Stimulated activated naive CD8-positive, alpha-beta T cell treated with anti-CD3 and anti-CD28 coated beads, Interleukin-15, Interleukin-2, amounts not matched to agents 100 U/mL and 50 U/mL, for 24 hours (primary cell): ENCODE results near the gene SLC19A1.

Experiments used
- ATAC-seq: fragments of 150-1000 bp; cut with Tn5 transposase; one replicate; pipeline ENCODE4 v1.10.0; 2021
- DNase-seq: peaks from one replicate; pipeline ENCODE4 v3.0.0; 2021

Gene SLC19A1

DNA sequence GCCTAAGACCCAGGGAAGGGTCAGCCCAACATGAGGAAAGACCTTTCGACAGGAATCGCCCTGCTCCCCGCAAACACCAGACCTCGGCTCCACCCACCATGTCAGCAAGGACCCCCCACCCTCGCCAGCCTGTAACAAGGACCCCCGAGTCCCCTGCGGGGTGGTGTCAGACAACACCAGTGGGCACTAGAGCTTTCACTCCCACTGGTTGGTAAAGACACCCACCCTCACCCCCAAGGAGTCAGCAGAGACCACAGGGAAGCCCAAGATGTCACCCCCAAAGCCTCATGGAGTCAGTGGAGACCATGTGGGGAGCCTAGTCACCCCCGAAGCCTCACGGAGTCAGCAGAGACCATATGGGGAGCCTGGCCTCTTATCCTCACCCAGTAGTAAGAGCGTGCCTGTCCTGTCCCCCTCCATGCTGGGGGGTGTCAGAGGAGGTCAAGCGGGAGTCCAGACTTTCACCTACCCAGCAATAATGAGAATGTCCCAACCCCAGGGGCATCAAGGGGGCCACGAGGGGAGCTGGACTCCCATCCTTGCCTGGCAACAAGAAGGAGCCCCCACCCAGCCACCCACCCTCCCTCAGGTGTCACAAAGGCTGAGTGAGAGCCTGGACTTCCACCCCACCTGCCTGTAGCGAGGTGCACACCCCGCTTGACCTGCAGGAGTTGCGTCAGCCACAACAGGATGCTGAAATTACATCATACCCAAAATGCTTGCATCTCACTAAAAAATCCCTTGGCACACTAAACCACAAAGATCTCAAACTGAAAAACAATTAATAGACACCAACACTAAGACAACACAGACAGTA is 24.8 kb downstream of the SLC19A1 start:
- ATAC-seq (no peak), DNase-seq (no peak)

DNA sequence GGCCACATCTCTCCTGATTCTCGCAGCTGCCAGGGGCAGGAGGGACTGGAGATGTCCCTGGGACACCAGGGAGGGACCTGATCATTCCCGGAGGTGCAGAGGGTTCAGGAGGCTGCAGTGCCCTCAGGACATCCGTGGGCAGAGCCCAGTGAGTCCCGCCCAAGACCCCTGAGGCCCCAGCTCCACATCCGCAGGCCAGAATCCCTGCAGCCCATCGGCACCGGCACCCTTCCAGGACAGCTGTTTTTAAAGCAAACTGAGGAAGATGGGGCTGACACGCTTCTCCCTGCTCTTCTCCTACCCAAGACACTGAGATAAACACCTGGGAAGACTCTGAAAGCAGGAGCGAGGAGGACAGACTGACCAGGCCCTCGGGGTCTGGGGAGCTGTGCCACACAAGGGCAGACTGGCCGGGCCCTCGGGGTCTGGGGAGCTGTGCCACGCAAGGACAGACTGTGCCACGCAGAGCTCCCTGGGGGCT is 25.5 kb downstream of the SLC19A1 start:
- no peak for DNase-seq
- no peak for ATAC-seq

DNA sequence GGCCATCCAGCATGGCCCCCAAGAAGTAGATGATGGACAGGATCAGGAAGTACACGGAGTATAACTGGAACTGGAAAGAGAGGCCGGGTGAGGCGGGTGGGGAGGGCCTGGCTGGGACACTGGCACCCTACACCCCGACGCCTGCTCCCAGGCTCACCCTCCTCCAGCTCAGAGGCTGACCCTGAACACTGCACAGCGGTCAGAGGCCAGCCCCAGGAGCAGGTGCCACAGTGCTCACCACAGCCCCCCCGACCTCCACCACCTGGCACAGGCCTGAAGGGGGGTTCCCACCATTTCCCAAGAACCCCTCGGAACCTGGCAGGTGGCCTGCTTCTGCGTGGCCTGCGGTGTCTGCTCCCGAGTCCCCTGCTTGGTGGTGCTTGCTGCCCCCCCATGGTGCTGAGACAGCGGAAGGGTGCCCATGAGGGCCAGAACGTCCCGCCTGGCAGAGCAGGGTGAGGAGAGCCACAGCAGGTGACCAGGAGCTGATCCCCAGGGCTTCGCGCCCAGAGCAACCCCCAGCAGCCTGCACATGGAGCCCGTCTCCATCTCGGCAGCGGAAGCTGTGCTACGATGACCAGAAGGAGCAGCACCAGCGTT is 26.1 kb downstream of the SLC19A1 start:
- ATAC-seq (no peak), DNase-seq (no peak)

DNA sequence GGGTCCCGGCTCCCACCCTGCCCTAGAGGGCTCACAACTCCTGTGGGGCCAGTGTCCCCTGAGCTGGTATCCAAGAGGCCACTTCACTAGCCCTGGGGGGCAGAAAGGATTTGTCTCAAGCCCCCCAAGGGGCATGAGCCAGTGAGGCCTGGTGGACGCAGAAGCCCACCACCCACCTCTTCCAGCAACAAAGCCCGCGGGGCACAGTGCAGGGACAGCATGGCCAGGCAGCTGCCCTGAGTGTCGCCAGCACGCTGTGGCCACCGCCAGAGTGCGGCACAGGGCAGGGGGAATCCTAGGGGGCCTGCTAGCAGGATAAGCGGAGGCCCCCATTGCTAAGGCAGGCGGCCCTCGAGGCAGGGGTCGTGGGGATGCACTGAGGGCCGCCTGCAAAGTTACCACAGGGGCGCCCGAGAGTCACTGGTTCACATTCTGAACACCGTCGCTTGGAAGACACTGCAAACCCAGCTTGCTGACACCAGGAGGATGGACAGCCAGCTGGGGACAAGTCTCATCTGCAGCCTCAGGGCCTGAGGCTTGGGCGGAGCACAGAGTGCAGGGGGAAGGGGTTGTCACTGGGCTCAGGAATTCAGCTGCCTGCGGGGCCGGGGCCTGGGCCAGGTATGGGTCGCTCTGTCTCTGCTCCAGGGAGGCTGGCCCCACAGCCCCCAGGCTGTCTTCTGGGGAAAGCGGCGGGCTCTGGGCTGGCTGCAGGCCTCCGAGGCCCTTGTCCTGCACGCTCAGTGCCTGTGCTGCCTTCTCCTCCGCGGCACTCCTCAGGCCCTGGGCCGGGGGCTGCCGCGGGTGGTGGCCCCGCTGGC is 26.8 kb downstream of the SLC19A1 start:
- DNase-seq = no peak
- ATAC-seq = no peak

DNA sequence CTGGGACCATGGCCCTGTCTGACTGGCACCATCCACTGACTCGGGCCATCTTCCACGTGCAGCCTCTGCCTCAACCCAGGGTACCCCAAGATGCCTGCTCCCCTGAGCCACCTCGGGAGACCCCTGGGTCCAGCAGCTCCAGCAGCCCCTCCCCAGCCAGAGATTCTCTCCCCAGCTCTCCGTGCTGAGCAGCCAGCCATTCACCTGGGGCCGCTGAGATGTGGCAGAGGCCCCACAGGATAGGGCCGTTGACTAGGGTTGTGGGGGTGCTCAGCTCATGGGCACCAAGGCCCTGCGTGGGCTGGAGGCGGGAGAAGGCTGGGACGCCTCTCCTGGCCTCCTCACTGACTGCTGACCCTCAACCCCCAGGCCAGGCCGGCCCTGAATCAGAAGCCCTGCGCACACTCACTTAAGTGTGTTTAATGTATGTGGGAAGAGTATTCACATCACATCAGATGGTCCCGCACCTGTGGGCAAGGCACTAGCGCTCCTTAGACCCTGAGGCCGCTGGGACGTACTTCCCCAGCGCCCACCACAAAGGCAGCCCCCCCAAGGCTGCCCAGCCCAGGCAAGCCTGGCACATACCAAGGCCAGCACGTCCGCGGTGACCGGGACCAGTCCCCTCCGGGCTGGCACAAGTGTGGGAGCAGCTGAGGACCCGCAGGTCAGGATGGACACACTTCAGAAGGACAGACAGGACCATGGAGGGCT is 27.8 kb downstream of the SLC19A1 start:
- DNase-seq = no peak
- no peak for ATAC-seq

DNA sequence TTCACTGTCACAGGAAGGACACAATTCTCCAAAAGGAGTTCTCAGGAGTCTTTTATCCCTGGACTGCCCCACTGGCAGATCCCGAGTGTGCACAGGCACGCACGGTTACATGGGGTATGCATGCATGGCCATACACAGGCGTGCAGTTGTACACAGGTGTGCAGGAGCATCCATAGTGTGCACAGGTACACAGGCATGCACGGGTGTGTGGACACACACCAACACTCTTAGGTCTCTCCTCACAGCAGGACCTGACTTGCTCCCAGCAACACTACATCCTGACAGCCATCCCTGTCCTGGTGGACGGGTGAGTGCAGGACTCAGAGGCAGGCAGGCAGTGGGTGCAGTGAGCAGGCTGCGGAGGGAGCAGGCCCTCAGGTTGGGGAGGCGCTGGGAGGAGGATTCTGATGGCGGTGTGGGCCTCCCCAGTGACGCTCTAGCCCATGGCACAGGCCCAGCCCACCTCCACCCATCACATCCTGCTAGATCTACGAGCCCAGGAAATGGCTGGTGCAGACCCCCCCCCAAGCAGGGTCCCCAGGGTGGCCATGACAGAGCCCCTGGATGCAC is 28.4 kb downstream of the SLC19A1 start:
- DNase-seq = no peak
- no peak for ATAC-seq

DNA sequence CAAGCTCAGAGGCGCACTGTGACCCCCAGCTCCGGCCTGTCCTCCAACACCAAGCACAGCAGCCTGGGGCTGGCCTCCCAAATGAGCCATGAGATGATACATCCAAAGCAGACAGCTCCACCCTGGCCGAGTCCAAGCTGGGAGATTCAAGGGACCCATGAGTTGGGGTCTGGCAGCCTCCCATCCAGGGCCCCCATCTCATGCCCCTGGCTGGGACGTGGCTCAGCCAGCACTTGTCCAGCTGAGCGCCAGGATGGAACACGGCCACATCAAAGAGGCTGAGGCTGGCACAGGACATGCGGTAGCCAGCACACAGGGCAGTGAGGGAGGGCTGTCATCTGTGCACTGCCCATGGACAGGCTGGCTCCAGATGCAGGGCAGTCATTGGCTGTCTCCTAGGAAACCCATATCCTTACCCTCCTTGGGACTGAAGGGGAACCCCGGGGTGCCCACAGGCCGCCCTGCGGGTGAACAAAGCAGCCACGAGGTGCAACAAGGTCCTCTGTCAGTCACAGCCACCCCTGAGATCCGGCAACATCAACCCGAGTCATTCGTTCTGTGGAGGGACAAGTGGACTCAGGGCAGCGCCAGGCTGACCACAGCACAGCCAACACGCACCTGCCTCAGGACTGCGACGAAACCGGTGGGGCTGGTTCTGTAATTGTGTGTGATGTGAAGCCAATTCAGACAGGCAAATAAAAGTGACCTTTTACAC is 29.1 kb downstream of the SLC19A1 start:
- no peak for ATAC-seq

DNA sequence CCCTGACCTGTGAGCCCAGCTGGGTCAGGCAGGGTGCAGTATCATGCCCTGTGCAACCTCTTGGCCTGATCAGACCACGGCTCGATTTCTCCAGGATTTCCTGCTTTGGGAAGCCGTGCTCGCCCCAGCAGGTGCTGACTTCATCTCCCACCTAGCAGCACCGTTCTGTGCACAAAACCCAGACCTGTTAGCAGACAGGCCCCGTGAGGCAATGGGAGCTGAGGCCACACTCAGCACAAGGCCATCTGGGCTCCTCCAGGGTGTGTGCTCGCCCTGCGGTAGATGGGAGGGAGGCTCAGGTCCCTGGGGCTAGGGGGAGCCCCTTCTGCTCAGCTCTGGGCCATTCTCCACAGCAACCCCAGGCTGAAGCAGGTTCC is 29.6 kb downstream of the SLC19A1 start:
- ATAC-seq (no peak), DNase-seq (no peak)

More for the DNA sequence above, 29.1 kb downstream of the SLC19A1 start:
- no peak for DNase-seq

DNA sequence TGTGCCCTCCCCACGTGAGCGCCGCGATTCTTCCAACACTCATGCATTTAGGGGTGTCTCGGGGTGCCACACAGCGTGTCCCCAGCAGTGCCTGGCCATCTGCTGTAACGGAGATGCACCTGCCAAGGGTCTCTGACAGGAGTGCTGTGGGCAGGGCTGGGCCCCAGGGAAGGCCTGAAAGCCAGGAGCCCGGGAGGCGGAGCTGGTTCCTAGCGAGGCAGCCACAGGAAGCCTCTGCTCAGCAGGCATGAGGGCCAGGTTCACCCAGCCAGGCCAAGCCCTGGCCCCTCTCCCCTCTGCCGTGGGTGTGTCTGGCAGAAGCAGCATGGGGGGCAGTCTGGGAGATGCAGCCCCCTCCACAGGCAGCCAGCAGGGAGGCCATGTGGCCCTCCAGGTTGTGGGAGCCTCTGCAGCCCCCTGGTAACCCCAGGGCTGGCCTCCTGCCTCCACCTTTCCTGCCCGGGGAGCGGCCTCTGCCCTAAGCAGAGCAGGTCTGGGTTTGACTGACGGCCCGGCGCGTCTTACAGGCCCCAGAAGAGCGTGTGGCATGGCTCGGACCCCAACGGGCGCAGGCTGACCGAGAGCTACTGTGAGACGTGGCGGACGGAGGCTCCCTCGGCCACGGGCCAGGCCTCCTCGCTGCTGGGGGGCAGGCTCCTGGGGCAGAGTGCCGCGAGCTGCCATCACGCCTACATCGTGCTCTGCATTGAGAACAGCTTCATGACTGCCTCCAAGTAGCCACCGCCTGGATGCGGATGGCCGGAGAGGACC is 30.4 kb downstream of the SLC19A1 start:
- DNase-seq (no peak), ATAC-seq (no peak)

DNA sequence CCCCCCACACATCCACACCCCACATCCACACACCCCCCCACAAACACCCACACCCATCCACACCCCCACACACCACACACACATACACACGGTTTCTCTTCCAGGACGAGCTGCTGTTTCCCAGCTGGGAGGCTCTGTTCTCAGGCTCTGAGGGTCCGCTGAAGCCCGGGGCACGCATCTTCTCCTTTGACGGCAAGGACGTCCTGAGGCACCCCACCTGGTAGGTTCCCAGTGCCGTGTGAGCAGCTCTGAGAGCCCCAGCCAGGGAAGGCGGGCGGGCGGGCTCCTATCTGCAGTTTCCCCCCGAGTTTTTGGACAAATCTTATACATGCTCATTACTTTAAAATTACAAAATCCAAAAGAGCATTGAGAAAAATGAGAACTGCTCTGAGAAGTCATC is 31.2 kb downstream of the SLC19A1 start:
- no peak for ATAC-seq
- no peak for DNase-seq

DNA sequence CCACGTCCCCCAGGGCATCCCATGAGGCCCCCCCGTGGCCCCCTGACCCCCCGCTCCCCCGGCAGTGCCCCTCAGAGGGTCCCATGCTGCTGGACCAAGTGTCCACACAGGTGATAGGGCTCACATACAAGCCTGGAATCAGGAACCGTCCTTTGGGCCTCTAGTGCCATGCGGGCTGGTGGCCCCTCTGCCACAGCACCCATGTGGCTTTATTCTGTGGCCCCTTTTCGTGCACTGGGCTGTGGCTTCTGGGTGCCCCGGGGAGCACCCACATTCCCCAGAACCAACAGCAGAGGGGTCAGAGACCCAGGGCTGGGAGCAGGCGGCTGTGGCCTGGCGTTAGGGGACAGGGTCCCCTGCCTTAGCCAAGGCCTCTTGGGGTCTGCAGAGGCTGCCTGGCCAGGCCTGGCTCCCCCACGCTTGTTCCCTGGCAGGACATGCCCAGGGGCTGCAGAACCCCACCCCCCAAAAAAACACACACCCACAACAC is 31.7 kb downstream of the SLC19A1 start:
- DNase-seq (no peak), ATAC-seq (no peak)

DNA sequence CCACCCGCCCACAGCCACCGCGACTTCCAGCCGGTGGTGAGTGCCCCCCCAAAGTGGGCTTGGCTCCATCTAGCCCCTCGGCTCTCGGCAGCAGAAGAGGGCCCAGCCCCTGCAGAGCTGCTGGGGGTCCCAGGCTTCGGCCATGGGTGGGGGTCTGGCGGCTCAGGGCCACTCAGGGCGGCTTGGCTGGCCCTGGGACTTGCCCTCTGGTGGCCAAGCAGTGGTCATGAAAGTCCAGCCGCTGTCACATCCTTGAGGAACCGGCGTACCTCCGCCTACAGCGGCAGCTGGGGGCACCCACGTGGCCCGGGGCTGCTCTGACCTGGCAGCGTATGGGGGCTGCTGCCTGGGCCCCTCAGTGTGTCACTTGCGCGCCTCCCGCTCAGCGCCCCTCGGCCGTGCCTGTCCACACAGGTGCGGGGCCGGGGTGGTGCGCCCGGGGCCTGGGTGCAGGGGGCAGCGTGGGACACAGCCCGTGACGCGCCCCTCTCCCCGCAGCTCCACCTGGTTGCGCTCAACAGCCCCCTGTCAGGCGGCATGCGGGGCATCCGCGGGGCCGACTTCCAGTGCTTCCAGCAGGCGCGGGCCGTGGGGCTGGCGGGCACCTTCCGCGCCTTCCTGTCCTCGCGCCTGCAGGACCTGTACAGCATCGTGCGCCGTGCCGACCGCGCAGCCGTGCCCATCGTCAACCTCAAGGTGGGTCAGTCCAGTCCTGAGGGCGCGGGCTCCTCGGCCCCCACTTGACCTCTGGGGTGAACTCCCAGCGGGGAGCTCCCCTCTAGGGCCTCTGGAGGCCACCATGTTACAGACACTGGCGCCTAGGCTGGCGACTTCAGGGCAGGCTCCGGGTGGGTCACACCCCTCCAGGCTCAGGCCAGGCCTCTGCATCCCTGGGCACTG is 32.4 kb downstream of the SLC19A1 start:
- ATAC-seq (no peak), DNase-seq (no peak)

DNA sequence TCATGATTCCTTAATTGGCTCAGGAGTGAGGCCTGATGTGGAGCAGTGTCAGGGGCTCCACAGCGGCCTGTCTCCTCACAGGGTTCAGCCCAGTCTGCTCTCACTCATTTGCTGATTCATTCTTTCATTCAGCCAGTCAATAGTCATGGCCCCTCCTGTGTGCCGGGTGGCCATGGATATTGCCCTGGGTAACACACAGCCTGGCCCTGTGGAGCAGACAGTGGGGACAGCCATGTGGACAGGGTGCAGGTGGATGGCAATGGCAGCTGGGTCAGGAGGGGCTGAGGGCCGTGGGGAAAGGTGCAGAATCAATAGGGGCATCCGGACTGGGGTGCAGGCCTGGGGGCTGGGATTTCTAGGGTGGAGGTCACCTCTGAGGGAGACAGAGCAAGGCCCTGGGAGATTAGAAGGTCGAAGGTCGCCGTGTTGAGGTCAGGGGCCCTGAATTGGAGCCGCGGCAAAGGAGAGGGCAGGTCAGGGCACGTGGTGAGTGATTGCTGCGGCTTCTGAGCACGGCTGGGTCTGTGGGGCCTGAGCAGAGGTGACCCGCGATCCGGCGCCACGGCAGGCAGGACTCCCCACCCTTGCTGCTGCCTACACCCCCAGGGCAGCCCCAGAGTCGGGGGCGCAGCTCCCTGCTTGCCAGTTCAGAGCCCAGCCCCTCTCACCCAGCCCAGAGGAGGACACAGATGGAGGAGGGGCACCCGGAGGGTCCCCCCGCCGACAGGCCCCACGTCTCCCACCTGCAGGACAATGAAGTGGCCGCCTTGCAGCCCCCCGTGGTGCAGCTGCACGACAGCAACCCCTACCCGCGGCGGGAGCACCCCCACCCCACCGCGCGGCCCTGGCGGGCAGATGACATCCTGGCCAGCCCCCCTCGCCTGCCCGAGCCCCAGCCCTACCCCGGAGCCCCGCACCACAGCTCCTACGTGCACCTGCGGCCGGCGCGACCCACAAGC is 33.4 kb downstream of the SLC19A1 start:
- DNase-seq = no peak
- peak; percentile 12 for ATAC-seq

DNA sequence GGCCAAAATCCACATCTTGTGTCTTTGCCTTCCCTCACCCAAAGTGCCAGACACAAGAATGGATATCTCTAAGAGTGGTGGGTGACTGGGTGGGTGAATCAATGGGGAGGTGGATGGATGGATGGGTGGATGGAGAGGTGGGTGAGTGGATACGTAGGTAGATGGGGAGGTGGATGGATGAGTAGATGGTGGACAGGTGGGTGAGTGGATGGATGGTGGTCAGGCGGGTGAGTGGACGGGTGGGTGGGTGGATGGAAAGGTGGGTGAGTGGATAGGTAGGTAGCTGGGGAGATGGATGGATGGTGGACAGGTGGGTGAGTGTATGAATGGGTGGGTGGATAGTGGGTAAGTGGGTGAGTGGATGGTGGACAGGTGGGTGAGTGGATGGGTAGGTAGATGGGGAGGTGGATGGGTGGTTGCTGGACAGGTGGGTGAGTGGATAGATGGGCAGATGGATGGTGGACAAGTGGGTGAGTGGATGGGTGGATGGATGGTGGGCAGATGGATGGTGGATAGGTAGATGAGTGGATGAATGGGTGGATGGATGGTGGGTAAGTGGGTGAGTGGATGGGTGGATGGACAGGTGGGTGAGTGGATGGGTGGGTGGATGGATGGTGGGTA is 34.2 kb downstream of the SLC19A1 start:
- no peak for DNase-seq
- no peak for ATAC-seq

DNA sequence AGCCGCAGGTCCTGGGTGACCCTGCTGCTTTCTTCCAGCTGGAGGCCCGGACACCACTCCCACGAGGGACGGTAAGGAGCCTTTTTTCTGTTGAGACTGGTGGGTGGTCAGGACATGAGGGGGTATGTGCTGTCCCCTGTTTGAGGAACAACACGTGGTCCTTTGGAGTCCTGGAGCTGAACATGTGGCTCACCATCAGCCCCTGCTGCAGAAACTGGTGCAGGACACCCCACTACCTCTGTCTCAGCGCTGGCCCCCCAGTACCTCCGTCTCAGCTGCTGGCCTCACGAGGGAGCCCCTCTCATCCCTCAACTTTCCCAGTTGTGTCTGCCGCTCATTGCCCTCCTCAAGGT is 34.7 kb downstream of the SLC19A1 start:
- DNase-seq = no peak
- no peak for ATAC-seq

DNA sequence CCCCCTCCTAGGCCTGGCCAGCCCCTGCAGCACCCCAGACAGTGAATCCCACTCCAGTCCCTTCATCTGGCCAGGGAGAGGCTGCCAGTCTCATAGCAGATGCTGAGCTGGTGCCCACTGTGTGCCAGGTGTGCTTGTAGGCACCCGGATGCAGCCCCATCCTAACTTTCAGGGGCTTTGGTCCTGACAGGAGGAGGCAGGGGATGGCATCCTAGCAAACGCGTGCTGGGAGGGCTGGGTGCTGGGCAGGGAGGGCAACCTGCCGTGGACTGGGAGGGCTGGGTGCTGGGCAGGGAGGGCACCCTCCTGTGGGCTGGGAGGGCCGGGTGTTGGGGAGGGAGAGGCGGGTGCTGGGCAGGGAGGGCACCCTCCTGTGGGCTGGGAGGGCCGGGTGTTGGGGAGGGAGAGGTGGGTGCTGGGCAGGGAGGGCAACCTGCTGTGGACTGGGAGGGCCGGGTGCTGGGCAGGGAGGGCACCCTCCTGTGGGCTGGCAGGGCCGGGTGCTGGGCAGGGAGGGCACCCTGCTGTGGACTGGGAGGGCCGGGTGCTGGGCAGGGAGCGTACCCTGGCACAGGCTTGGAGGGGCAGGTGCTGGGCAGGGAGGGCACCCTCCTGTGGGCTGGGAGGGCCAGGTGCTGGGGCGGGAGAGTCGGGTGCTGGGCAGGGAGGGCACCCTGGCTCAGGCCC is 35.3 kb downstream of the SLC19A1 start:
- DNase-seq (no peak), ATAC-seq (no peak)

DNA sequence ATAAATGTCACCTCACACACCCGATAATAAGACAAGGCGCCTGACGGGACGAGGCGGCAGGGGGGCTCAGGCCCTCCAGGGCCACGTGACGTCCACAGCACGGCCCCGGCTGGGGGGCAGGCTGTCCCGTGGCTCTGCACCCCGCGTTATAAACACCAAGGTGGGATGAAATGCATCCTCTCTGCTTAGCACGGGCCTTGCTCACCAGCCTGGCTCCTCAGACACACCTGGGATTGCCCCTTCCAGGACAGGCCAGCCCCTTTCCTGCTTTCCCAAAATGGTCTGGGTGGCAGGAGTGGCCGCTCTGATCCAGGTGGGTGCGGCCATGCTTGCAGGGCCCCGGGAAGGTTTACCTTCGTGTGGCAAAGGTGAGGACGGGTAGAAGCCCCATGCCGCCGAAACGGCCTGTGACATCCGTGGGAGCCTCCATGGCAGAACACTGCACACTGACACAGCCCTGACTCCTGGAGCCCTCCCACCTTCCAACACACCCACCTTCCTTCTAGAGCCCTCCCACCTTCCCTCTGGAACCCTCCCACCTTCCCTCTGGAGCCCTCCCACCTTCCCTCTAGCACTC is 35.9 kb downstream of the SLC19A1 start:
- ATAC-seq = no peak
- DNase-seq = no peak
